ENCODE results near the gene UNC13D. TPM values are rescaled to one million over a fixed set of nuclear protein-coding genes. Genes with fewer than 3 reads are reported as not detected.

UNC13D gene
- total and polyA plus RNA-seq, 9 of the 15 experiments (the other 6 are each of a cell fraction or from before 2014, with no cell fraction given), result 0.86 to 244 (median 69.2) TPM

- TF ChIP-seq E4F1 (CRISPR knock-in tag; IDR thresholded peaks at IDR 0.05; ENCODE audit: borderline replicate concordance) (no peak), ZNF699 (CRISPR knock-in tag; IDR thresholded peaks at IDR 0.05; ENCODE audit: insufficient replicate concordance) (no peak), ELF4 (CRISPR knock-in tag; IDR thresholded peaks at IDR 0.05) (peak; percentile 3), ETS2 (tag; IDR thresholded peaks at IDR 0.05; ENCODE audit: borderline replicate concordance, poor library complexity, severe bottlenecking) (no peak), CBFB (CRISPR knock-in tag; IDR thresholded peaks at IDR 0.05) (peak; percentile 85; the same call in 1 of the 2 replicates), HDAC6 (IDR thresholded peaks at IDR 0.05; ENCODE audit: low read depth, low read length) (no peak), NR2C2 (CRISPR knock-in tag; IDR thresholded peaks at IDR 0.05) (peak; percentile 48), NR2C2 (tag; IDR thresholded peaks at IDR 0.05) (peak; percentile 85), ZNF134 (CRISPR knock-in tag; conservative IDR thresholded peaks at IDR 0.05) (no peak; the same call in 1 of the 2 replicates), ZNF395 (CRISPR knock-in tag; IDR thresholded peaks at IDR 0.05) (no peak), CBX1 (IDR thresholded peaks at IDR 0.05; ENCODE audit: low read depth) (0 out of 2 replicates have a peak, but pooled peaks have one; percentile 29), SP2 (IDR thresholded peaks at IDR 0.05; ENCODE audit: extremely low read depth, low read depth, low read length, poor library complexity, severe bottlenecking) (no peak), DACH1 (IDR thresholded peaks at IDR 0.05; ENCODE audit: partially characterized antibody) (no peak), XRCC5 (IDR thresholded peaks at IDR 0.05; ENCODE audit: low read depth, low read length) (0 out of 2 replicates have a peak, but pooled peaks have one; percentile 36), KAT7 (CRISPR knock-in tag; IDR thresholded peaks at IDR 0.05; ENCODE audit: borderline replicate concordance) (peak; percentile 59; the same call in 1 of the 2 replicates), ETV6 (IDR thresholded peaks at IDR 0.05; ENCODE audit: borderline replicate concordance in 1 of 2, low read depth in 2 of 2, low read length in 1 of 2) (peak in 1 of 2 experiments; percentile 22; a peak in 1 of 4 replicates), ETV6 (CRISPR knock-in tag; IDR thresholded peaks at IDR 0.05; ENCODE audit: borderline replicate concordance) (no peak), ZNF121 (CRISPR knock-in tag; conservative IDR thresholded peaks at IDR 0.05) (no peak), NFATC3 (IDR thresholded peaks at IDR 0.05) (no peak), ZNF507 (tag; conservative IDR thresholded peaks at IDR 0.05) (no peak), KLF6 (CRISPR knock-in tag; IDR thresholded peaks at IDR 0.05; ENCODE audit: borderline replicate concordance) (0 out of 2 replicates have a peak, but pooled peaks have one; percentile 11), SMARCA4 (IDR thresholded peaks at IDR 0.05) (peak; percentile 61)
These were observed at the start of gene UNC13D (continued) for GRCh38 chr17:75843577-75844529.
